K562 (cell line): ENCODE results near the gene SMU1. TPM values are rescaled to one million over a fixed set of nuclear protein-coding genes. Genes with fewer than 3 reads are reported as not detected.

Source experiments
- EP300 ChIP-seq: IDR thresholded peaks from 2 replicates; pipeline ENCODE4 v1.6.1; 2012; ENCODE audit warnings: low read length, improper control_type of control experiment
- NBN ChIP-seq: fragments of 450-650 bp; IDR thresholded peaks from 2 replicates; pipeline ENCODE4 v1.6.1; 2016; ENCODE audit warnings: low read depth, mild to moderate bottlenecking
- NFYB ChIP-seq: IDR thresholded peaks from 2 replicates; pipeline ENCODE4 v1.6.1; 2011; ENCODE audit warnings: mild to moderate bottlenecking, moderate library complexity; ENCODE audit not compliant: insufficient read length; ENCODE audit errors: extremely low read depth
- TRIM24 ChIP-seq, 2 experiments: fragments of 450-650 bp; IDR thresholded peaks; 2 replicates each; pipeline ENCODE4 v1.6.1; 2016
- ZFX ChIP-seq: sonication (generic); formaldehyde crosslinking; IDR thresholded peaks from 2 replicates; pipeline ENCODE4 v1.8.0; 2022; ENCODE audit warnings: mild to moderate bottlenecking, missing genetic modification reagents, moderate library complexity
- ZKSCAN3 ChIP-seq: fragments of 250-450 bp; sonication (Bioruptor Pico); IDR thresholded peaks from 2 replicates; pipeline ENCODE4 v1.4.0; 2020
- polyA plus RNA-seq, 8 experiments: library from polyadenylated mRNA; depleted of rRNA in 4 of 8; stranded (reverse) in 5 of 8; unstranded in 3 of 8; fragments of >200 nt; fragmentation: Nextera tagmentation in 2 of 8; fragmentation: Illumina TruSeq in 1 of 8; extraction: Ambion mirVana in 2 of 8; extraction: Trizol in 1 of 8; gene quantifications; 2 replicates each; pipeline versions ENCODE4 v1.2.1 to v1.2.3, GENCODE V29; 2011 to 2014; ENCODE audit warnings: inconsistent platforms in 1 of 8, missing spikeins in 1 of 8
- total RNA-seq, 7 experiments: library from RNA; depleted of rRNA in 6 of 7; stranded (reverse); fragments of >200 nt in 6 of 7; fragmentation: Illumina TruSeq in 2 of 7; extraction: Trizol in 2 of 7; gene quantifications; 2 replicates each; pipeline versions ENCODE4 v1.2.1 to v1.2.3, GENCODE V29; 2011 to 2021; ENCODE audit warnings: low replicate concordance in 1 of 7
- TF ChIP-seq, protein P1 (sequence below), 2 experiments: fragments of 450-650 bp; conservative IDR thresholded peaks; 2 replicates each; pipeline ENCODE4 v1.6.1; 2017; ENCODE audit warnings: mild to moderate bottlenecking in 2 of 2, moderate library complexity in 2 of 2
- TF ChIP-seq, protein P2 (sequence below): fragments of 250-450 bp; sonication (Bioruptor Pico); IDR thresholded peaks from 2 replicates; pipeline ENCODE4 v1.6.1; 2021; ENCODE audit warnings: mild to moderate bottlenecking
- TF ChIP-seq, protein P3 (sequence below): sonication (generic); formaldehyde crosslinking; IDR thresholded peaks from 2 replicates; pipeline ENCODE4 v1.8.1; 2023; ENCODE audit warnings: mild to moderate bottlenecking, missing genetic modification reagents
- TF ChIP-seq, protein P4 (sequence below): fragments of 200-800 bp; sonication (Bioruptor generic); IDR thresholded peaks from 2 replicates; pipeline ENCODE4 v1.6.1; 2016; ENCODE audit warnings: missing genetic modification characterization, missing compliant biosample characterization

Gene SMU1
- total and polyA plus RNA-seq, 9 of the 15 experiments (the other 6 are each of a cell fraction or from before 2014, with no cell fraction given), result 13.2 to 33.4 (median 20.7) TPM

DNA sequence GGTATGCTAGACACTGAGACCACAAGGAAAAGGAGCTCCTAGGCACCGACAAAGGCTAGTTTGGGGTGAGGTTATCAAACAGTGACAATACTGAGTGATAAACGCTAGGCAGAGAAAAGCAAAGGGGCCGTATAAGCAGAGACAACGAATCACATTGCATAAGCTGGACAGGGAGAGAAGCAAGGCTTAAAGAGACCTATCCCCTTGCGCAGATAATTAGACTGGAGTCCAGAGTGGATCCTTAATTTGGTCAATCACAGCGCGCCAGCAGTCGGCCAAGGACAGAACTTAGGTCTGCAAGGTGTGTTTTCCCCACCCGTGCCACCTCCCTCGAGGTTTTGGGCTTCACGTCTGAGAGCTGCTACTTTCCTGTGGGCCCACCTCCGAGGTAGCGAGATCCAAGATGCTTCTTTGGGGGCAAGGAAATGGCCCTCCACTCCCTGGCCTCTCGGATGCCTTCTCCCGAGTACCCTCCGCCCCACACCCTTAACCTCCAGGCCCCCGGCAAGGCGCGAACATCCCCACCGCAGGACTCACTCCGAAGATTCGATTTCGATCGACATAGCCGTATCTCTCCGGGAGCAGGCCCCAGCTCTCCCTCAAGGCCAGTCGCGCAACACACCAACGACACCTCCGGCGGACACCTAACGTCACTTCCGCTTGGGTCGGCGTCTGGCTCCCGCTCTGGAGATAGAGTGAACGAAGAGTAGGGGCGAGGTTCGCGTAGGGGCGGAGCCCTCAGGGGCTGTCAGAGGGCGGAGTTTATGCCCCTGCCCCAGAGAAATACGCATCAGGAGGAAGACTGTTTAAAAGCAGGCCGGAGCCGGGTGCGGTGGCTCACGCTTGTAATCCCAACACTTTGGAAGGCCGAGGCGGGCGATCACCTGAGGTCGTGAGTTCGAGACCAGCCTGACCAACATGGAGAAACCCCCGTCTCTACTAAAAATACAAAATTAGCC is at the start of gene SMU1 (continued):
- TF ChIP-seq, protein P1, sequence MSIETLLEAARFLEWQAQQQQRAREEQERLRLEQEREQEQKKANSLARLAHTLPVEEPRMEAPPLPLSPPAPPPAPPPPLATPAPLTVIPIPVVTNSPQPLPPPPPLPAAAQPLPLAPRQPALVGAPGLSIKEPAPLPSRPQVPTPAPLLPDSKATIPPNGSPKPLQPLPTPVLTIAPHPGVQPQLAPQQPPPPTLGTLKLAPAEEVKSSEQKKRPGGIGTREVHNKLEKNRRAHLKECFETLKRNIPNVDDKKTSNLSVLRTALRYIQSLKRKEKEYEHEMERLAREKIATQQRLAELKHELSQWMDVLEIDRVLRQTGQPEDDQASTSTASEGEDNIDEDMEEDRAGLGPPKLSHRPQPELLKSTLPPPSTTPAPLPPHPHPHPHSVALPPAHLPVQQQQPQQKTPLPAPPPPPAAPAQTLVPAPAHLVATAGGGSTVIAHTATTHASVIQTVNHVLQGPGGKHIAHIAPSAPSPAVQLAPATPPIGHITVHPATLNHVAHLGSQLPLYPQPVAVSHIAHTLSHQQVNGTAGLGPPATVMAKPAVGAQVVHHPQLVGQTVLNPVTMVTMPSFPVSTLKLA (conservative IDR thresholded peaks at IDR 0.05), result peak in 1 of 2 experiments; percentile 64; a peak in 2 of 4 replicates
- TF ChIP-seq NBN (peak; percentile 80), EP300 (no peak), ZFX (CRISPR knock-in tag) (peak; percentile 97), TRIM24 (IDR thresholded peaks at IDR 0.05) (peak in 1 of 2 experiments; percentile 58; a peak in 1 of 4 replicates), NFYB (no peak), ZKSCAN3 (CRISPR knock-in tag) (no peak)
- TF ChIP-seq, protein P2, sequence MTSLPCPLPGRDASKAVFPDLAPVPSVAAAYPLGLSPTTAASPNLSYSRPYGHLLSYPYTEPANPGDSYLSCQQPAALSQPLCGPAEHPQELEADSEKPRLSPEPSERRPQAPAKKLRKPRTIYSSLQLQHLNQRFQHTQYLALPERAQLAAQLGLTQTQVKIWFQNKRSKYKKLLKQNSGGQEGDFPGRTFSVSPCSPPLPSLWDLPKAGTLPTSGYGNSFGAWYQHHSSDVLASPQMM (CRISPR knock-in tag), result no peak
- TF ChIP-seq, protein P3, sequence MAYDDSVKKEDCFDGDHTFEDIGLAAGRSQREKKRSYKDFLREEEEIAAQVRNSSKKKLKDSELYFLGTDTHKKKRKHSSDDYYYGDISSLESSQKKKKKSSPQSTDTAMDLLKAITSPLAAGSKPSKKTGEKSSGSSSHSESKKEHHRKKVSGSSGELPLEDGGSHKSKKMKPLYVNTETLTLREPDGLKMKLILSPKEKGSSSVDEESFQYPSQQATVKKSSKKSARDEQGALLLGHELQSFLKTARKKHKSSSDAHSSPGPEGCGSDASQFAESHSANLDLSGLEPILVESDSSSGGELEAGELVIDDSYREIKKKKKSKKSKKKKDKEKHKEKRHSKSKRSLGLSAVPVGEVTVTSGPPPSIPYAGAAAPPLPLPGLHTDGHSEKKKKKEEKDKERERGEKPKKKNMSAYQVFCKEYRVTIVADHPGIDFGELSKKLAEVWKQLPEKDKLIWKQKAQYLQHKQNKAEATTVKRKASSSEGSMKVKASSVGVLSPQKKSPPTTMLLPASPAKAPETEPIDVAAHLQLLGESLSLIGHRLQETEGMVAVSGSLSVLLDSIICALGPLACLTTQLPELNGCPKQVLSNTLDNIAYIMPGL, result peak; percentile 37; the same call in 1 of the 2 replicates
- TF ChIP-seq, protein P4, sequence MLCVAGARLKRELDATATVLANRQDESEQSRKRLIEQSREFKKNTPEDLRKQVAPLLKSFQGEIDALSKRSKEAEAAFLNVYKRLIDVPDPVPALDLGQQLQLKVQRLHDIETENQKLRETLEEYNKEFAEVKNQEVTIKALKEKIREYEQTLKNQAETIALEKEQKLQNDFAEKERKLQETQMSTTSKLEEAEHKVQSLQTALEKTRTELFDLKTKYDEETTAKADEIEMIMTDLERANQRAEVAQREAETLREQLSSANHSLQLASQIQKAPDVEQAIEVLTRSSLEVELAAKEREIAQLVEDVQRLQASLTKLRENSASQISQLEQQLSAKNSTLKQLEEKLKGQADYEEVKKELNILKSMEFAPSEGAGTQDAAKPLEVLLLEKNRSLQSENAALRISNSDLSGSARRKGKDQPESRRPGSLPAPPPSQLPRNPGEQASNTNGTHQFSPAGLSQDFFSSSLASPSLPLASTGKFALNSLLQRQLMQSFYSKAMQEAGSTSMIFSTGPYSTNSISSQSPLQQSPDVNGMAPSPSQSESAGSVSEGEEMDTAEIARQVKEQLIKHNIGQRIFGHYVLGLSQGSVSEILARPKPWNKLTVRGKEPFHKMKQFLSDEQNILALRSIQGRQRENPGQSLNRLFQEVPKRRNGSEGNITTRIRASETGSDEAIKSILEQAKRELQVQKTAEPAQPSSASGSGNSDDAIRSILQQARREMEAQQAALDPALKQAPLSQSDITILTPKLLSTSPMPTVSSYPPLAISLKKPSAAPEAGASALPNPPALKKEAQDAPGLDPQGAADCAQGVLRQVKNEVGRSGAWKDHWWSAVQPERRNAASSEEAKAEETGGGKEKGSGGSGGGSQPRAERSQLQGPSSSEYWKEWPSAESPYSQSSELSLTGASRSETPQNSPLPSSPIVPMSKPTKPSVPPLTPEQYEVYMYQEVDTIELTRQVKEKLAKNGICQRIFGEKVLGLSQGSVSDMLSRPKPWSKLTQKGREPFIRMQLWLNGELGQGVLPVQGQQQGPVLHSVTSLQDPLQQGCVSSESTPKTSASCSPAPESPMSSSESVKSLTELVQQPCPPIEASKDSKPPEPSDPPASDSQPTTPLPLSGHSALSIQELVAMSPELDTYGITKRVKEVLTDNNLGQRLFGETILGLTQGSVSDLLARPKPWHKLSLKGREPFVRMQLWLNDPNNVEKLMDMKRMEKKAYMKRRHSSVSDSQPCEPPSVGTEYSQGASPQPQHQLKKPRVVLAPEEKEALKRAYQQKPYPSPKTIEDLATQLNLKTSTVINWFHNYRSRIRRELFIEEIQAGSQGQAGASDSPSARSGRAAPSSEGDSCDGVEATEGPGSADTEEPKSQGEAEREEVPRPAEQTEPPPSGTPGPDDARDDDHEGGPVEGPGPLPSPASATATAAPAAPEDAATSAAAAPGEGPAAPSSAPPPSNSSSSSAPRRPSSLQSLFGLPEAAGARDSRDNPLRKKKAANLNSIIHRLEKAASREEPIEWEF, result no peak
